H9 (cell line): ENCODE measurements around the gene RGP1. TPM values are rescaled to one million over a fixed set of nuclear protein-coding genes. Genes with fewer than 3 reads are reported as not detected.

Experiments
- DNase-seq: peaks from one replicate; pipeline ENCODE4 v3.0.0-alpha.2; 2017
- H2AFZ ChIP-seq: one replicate; pipeline ENCODE4 v1.6.1; 2013; ENCODE audit warnings: mild to moderate bottlenecking, low read length, control low read depth, moderate library complexity
- H2AK5ac ChIP-seq: 2 replicates; pipeline ENCODE4 v1.6.1; 2013; ENCODE audit warnings: low read length, control low read depth, mixed read lengths; ENCODE audit not compliant: insufficient read length
- H2BK120ac ChIP-seq: one replicate; pipeline ENCODE4 v1.6.1; 2013; ENCODE audit warnings: low read depth, mild to moderate bottlenecking, low read length, control low read depth, inconsistent platforms; ENCODE audit not compliant: poor library complexity, severe bottlenecking
- H2BK12ac ChIP-seq: 2 replicates; pipeline ENCODE4 v1.6.1; 2013; ENCODE audit warnings: low read length, control low read depth, mixed read lengths, low read depth; ENCODE audit not compliant: insufficient read length
- H2BK15ac ChIP-seq: 2 replicates; pipeline ENCODE4 v1.6.1; 2013; ENCODE audit warnings: low read depth, low read length, control low read depth
- H2BK20ac ChIP-seq: one replicate; pipeline ENCODE4 v1.6.1; 2013; ENCODE audit warnings: low read depth, mild to moderate bottlenecking, low read length, control low read depth, inconsistent platforms; ENCODE audit not compliant: poor library complexity, severe bottlenecking
- H2BK5ac ChIP-seq: 2 replicates; pipeline ENCODE4 v1.6.1; 2013; ENCODE audit warnings: low read length, control low read depth, mixed read lengths; ENCODE audit not compliant: insufficient read length
- H3K14ac ChIP-seq: 2 replicates; pipeline ENCODE4 v1.6.1; 2013; ENCODE audit warnings: low read length, control low read depth; ENCODE audit not compliant: insufficient read depth
- H3K18ac ChIP-seq: 2 replicates; pipeline ENCODE4 v1.6.1; 2013; ENCODE audit warnings: low read depth, mild to moderate bottlenecking, mixed read lengths, low read length, control low read depth; ENCODE audit not compliant: insufficient read length
- H3K23ac ChIP-seq: 2 replicates; pipeline ENCODE4 v1.6.1; 2013; ENCODE audit warnings: low read length, control low read depth, mixed read lengths, low read depth; ENCODE audit not compliant: insufficient read length
- H3K23me2 ChIP-seq: 2 replicates; pipeline ENCODE4 v1.6.1; 2013; ENCODE audit warnings: low read depth, mild to moderate bottlenecking, mixed read lengths, low read length, control low read depth; ENCODE audit not compliant: insufficient read length, poor library complexity, severe bottlenecking
- H3K27ac ChIP-seq: 2 replicates; pipeline ENCODE4 v1.5.1; 2013; ENCODE audit warnings: low read length, control low read depth, mixed read lengths, low read depth; ENCODE audit not compliant: insufficient read length
- H3K27me3 ChIP-seq: 2 replicates; pipeline ENCODE4 v1.6.1; 2013; ENCODE audit warnings: low read length, control low read depth, inconsistent platforms; ENCODE audit not compliant: insufficient read depth
- H3K4ac ChIP-seq: 2 replicates; pipeline ENCODE4 v1.6.1; 2013; ENCODE audit warnings: low read depth, mild to moderate bottlenecking, control low read depth, inconsistent platforms, low read length, moderate library complexity
- H3K4me1 ChIP-seq: 2 replicates; pipeline ENCODE4 v1.6.1; 2013; ENCODE audit warnings: low read length, control low read depth, inconsistent platforms; ENCODE audit not compliant: insufficient read depth
- H3K4me2 ChIP-seq: 2 replicates; pipeline ENCODE4 v1.6.1; 2013; ENCODE audit warnings: low read length, control low read depth, mixed read lengths; ENCODE audit not compliant: insufficient read length, insufficient read depth
- H3K56ac ChIP-seq: 2 replicates; pipeline ENCODE4 v1.6.1; 2013; ENCODE audit warnings: low read depth, mild to moderate bottlenecking, mixed read lengths, low read length, control low read depth; ENCODE audit not compliant: insufficient read length
- H3K79me1 ChIP-seq: 2 replicates; pipeline ENCODE4 v1.6.1; 2013; ENCODE audit warnings: low read depth, mild to moderate bottlenecking, moderate library complexity, low read length, control low read depth, inconsistent platforms; ENCODE audit not compliant: insufficient read depth, poor library complexity, severe bottlenecking
- H3K79me2 ChIP-seq: 2 replicates; pipeline ENCODE4 v1.6.1; 2013; ENCODE audit warnings: low read length, control low read depth, inconsistent platforms; ENCODE audit not compliant: insufficient read depth
- H3K9ac ChIP-seq: 2 replicates; pipeline ENCODE4 v1.6.1; 2013; ENCODE audit warnings: low read length, control low read depth, mixed read lengths; ENCODE audit not compliant: insufficient read length; ENCODE audit errors: extremely low read depth
- H3K9me3 ChIP-seq: one replicate; pipeline ENCODE4 v1.6.1; 2013; ENCODE audit warnings: low read depth, low read length, inconsistent platforms; ENCODE audit not compliant: control insufficient read depth
- H3T11ph ChIP-seq: one replicate; pipeline ENCODE4 v1.6.1; 2013; ENCODE audit warnings: mild to moderate bottlenecking, low read length, control low read depth, inconsistent platforms
- H4K20me1 ChIP-seq: one replicate; pipeline ENCODE4 v1.6.1; 2013; ENCODE audit not compliant: control insufficient read depth, insufficient read length, insufficient read depth
- H4K5ac ChIP-seq: 2 replicates; pipeline ENCODE4 v1.6.1; 2013; ENCODE audit warnings: low read depth, mild to moderate bottlenecking, mixed read lengths, low read length, control low read depth; ENCODE audit not compliant: insufficient read length
- H4K8ac ChIP-seq: replicated peaks from 2 replicates; pipeline ENCODE4 v1.6.1; 2013; ENCODE audit warnings: low read length, control low read depth, mixed read lengths, low read depth; ENCODE audit not compliant: insufficient read length
- H4K91ac ChIP-seq: 2 replicates; pipeline ENCODE4 v1.6.1; 2013; ENCODE audit warnings: low read depth, mild to moderate bottlenecking, moderate library complexity, mixed read lengths, low read length, control low read depth; ENCODE audit not compliant: insufficient read length
- H3K27ac Mint-ChIP-seq, 3 experiments: 2 replicates in 2 of 3; 3 replicates in 1 of 3; pipeline ENCODE4 v1.8.0; 2020 to 2021; ENCODE audit warnings: mixed read lengths in 3 of 3, mild to moderate bottlenecking in 1 of 3, moderate library complexity in 1 of 3
- H3K27me3 Mint-ChIP-seq: 2 replicates; pipeline ENCODE4 v1.8.0; 2021; ENCODE audit warnings: low read depth, mild to moderate bottlenecking, moderate library complexity, mixed read lengths
- H3K36me3 Mint-ChIP-seq, 3 experiments: 2 replicates in 2 of 3; 3 replicates in 1 of 3; pipeline ENCODE4 v1.8.0; 2020 to 2021; ENCODE audit warnings: low read depth in 3 of 3, mixed read lengths in 3 of 3; ENCODE audit not compliant: insufficient read depth in 1 of 3
- H3K4me1 Mint-ChIP-seq, 2 experiments: 2 replicates each; pipeline ENCODE4 v1.8.0; 2020; ENCODE audit warnings: mixed read lengths in 2 of 2
- H3K4me3 Mint-ChIP-seq, 2 experiments: 2 replicates in 1 of 2; 3 replicates in 1 of 2; pipeline ENCODE4 v1.8.0; 2020 to 2021; ENCODE audit warnings: mild to moderate bottlenecking in 2 of 2, mixed read lengths in 2 of 2, moderate library complexity in 1 of 2
- H3K9me3 Mint-ChIP-seq, 2 experiments: 2 replicates in 1 of 2; 3 replicates in 1 of 2; pipeline ENCODE4 v1.8.0; 2020; ENCODE audit warnings: mild to moderate bottlenecking in 2 of 2, mixed read lengths in 2 of 2, moderate library complexity in 1 of 2
- WGBS: extraction: QIAGEN DNeasy Blood & Tissue Kit; methylation state at CpG from one replicate; pipeline ENCODE4 v1.1.7; 2013; ENCODE audit warnings: missing lambda C conversion rate, low lambda C conversion rate, mixed read lengths; ENCODE audit not compliant: insufficient read length; ENCODE audit errors: extremely low coverage; 5-methylcytosine and 5-hydroxymethylcytosine counted together
- total RNA-seq: library from RNA; stranded (reverse); gene quantifications from 2 replicates; pipeline ENCODE4 v1.2.1, GENCODE V29; 2021
- TF ChIP-seq, protein P1 (sequence below): fragments of 200-600 bp; sonication (generic); conservative IDR thresholded peaks from 3 replicates; pipeline ENCODE4 v1.8.0; 2021; ENCODE audit warnings: antibody characterized with exemption, mild to moderate bottlenecking

Gene RGP1
- total RNA-seq, 1 experiment from 2014 or later, result 25.7 TPM

DNA sequence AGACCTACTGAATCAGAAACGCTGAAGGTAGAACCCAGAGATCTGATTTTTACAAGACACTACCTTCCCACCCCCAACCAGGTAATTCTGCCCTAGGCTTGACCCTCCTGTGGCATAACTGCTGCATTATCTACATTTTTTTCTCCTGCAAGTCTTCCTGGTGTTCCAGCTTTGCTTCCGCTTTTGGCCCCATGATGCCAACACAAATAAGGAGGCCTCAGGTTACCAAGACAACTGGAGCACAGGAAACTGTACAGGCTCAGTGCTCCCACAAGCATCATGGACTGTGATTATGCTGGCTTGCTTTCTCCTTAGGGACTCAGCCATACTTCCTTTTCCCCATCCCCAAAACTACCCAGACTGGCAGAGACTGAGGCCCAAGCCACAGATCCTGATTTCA, 11.6 kb downstream of the RGP1 start:
- Histone ChIP-seq H2BK120ac (no peak overlapping the region), H3K4me1 (no peaks in the 10 kb centered on the region), H2BK5ac (no peak overlapping the region), H3K27ac (no peak overlapping the region), H3K4ac (no peak overlapping the region), H3K4me2 (no peak overlapping the region), H2AK5ac (no peak overlapping the region), H3K79me2 (no peaks in the 10 kb centered on the region; the same call in 1 of the 2 replicates), H3K23me2 (peaks cover 3% of the 10 kb centered on the region), H2AFZ (no peak overlapping the region), H3K27me3 (no peaks in the 10 kb centered on the region), H3K9me3 (no peaks in the 10 kb centered on the region), H3T11ph (no peak overlapping the region), H3K14ac (no peak overlapping the region), H3K79me1 (no peaks in the 10 kb centered on the region), H4K91ac (no peak overlapping the region), H2BK12ac (no peak overlapping the region), H2BK15ac (no peak overlapping the region), H3K18ac (no peak overlapping the region), H4K20me1 (no peaks in the 10 kb centered on the region), H3K56ac (no peak overlapping the region), H4K8ac (no peak overlapping the region), H3K9ac (no peak overlapping the region), H2BK20ac (no peak overlapping the region), H3K23ac (no peak overlapping the region), H4K5ac (no peak overlapping the region)
- peaks cover 0 to 7% (median 3%) of the 10 kb centered on the region in 3 experiments; a peak in 4 of 7 replicates for H3K36me3 Mint-ChIP-seq
- H3K9me3 Mint-ChIP-seq, result no peaks in the 10 kb centered on the region
- H3K4me1 Mint-ChIP-seq, result peaks cover 36 to 40% of the 10 kb centered on the region in 2 experiments
- peak overlapping the region in 1 of 3 experiments; percentile 78; a peak in 1 of 7 replicates for H3K27ac Mint-ChIP-seq
- no CpG with 5 or more reads among the region's 2 CpGs for WGBS
- no peak overlapping the region for H3K4me3 Mint-ChIP-seq
- TF ChIP-seq, protein P1, sequence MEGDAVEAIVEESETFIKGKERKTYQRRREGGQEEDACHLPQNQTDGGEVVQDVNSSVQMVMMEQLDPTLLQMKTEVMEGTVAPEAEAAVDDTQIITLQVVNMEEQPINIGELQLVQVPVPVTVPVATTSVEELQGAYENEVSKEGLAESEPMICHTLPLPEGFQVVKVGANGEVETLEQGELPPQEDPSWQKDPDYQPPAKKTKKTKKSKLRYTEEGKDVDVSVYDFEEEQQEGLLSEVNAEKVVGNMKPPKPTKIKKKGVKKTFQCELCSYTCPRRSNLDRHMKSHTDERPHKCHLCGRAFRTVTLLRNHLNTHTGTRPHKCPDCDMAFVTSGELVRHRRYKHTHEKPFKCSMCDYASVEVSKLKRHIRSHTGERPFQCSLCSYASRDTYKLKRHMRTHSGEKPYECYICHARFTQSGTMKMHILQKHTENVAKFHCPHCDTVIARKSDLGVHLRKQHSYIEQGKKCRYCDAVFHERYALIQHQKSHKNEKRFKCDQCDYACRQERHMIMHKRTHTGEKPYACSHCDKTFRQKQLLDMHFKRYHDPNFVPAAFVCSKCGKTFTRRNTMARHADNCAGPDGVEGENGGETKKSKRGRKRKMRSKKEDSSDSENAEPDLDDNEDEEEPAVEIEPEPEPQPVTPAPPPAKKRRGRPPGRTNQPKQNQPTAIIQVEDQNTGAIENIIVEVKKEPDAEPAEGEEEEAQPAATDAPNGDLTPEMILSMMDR, result no peak
- DNase-seq, result no peak
- no peaks in the 10 kb centered on the region for H3K27me3 Mint-ChIP-seq
